Measurements from ENCODE around the gene SPATA2. TPM values are rescaled to one million over a fixed set of nuclear protein-coding genes. Genes with fewer than 3 reads are reported as not detected.

Gene SPATA2
- total and polyA plus RNA-seq, 2 of the 13 experiments (the other 11 are each of a cell fraction or from before 2014, with no cell fraction given): 3.2 to 8.7 TPM

DNA sequence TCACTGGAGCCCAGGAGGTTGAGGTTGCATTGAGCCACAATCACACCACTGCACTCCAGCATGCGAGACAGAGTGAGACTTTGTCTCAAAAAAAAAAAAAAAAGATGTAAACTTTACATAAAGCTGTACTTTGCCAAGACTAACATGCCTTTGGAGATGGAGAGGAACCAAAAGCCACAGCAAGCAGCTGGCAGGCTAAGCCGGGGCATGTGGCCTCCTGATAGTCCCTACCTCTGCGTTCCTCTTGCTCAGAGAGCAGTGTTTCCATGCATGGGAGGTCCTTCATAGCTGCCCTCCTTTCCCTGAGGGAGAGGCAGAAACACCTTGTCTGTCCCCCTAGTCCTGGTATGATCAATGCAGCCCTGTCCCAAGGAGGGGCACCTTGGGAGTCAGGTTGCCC, 35.2 kb downstream of the SPATA2 start:
- Histone ChIP-seq H3K27ac (ENCODE audit: extremely low read length, insufficient read depth, low read length) (no peak overlapping the region), H3K36me3 (replicated peaks in 1 of 2; ENCODE audit: control insufficient read depth in 1 of 2, insufficient read depth in 2 of 2, low read length in 2 of 2) (peaks cover 16 to 33% of the 10 kb centered on the region in 2 experiments; a peak in 4 of 5 replicates), H3K27me3 (ENCODE audit: control insufficient read depth in 1 of 2, insufficient read depth in 2 of 2, low read length in 2 of 2) (no peaks in the 10 kb centered on the region), H3K4me1 (ENCODE audit: insufficient read depth, low read length) (peaks cover 29% of the 10 kb centered on the region), H4K20me1 (ENCODE audit: insufficient read depth, low read length) (no peaks in the 10 kb centered on the region), H3K4me2 (ENCODE audit: low read depth, low read length) (no peak overlapping the region), H3K4me3 (replicated peaks in 1 of 3; ENCODE audit: insufficient read depth in 1 of 3, low read depth in 2 of 3, low read length in 3 of 3) (no peak overlapping the region), H3K79me2 (ENCODE audit: insufficient read depth, low read length) (no peaks in the 10 kb centered on the region), H3K9ac (ENCODE audit: insufficient read depth, low read depth, low read length) (no peak overlapping the region), H3K9me3 (ENCODE audit: low read length) (no peaks in the 10 kb centered on the region), H2AFZ (ENCODE audit: low read length) (no peak overlapping the region)
- DNase-seq (ENCODE audit: low spot score) (no peak), ATAC-seq (no peak), FAIRE-seq (peak; percentile 12)
- POLR2A ChIA-PET: no interaction called here
- no peak for TF ChIP-seq ZNF841 (CRISPR knock-in tag; IDR thresholded peaks at IDR 0.05; ENCODE audit: borderline replicate concordance)
- TF ChIP-seq NCOA2 (CRISPR knock-in tag; IDR thresholded peaks at IDR 0.05): no peak
- no peak for TF ChIP-seq NFRKB (IDR thresholded peaks at IDR 0.05)
- no peak for TF ChIP-seq SIN3A (IDR thresholded peaks at IDR 0.05; ENCODE audit: borderline replicate concordance, low read depth, low read length)
- TF ChIP-seq FIP1L1 (IDR thresholded peaks at IDR 0.05; ENCODE audit: borderline replicate concordance, insufficient read depth, low read depth, low read length): no peak
- TF ChIP-seq, protein P1, sequence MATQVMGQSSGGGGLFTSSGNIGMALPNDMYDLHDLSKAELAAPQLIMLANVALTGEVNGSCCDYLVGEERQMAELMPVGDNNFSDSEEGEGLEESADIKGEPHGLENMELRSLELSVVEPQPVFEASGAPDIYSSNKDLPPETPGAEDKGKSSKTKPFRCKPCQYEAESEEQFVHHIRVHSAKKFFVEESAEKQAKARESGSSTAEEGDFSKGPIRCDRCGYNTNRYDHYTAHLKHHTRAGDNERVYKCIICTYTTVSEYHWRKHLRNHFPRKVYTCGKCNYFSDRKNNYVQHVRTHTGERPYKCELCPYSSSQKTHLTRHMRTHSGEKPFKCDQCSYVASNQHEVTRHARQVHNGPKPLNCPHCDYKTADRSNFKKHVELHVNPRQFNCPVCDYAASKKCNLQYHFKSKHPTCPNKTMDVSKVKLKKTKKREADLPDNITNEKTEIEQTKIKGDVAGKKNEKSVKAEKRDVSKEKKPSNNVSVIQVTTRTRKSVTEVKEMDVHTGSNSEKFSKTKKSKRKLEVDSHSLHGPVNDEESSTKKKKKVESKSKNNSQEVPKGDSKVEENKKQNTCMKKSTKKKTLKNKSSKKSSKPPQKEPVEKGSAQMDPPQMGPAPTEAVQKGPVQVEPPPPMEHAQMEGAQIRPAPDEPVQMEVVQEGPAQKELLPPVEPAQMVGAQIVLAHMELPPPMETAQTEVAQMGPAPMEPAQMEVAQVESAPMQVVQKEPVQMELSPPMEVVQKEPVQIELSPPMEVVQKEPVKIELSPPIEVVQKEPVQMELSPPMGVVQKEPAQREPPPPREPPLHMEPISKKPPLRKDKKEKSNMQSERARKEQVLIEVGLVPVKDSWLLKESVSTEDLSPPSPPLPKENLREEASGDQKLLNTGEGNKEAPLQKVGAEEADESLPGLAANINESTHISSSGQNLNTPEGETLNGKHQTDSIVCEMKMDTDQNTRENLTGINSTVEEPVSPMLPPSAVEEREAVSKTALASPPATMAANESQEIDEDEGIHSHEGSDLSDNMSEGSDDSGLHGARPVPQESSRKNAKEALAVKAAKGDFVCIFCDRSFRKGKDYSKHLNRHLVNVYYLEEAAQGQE (IDR thresholded peaks at IDR 0.05; ENCODE audit: borderline replicate concordance in 1 of 2, low read depth in 1 of 2, low read length in 2 of 2): no peak
- TF ChIP-seq ZNF263 (CRISPR knock-in tag; IDR thresholded peaks at IDR 0.05): no peak
- no peak for TF ChIP-seq JARID2 (CRISPR knock-in tag; IDR thresholded peaks at IDR 0.05; ENCODE audit: insufficient replicate concordance)
- no peak for TF ChIP-seq IKZF1 (IDR thresholded peaks at IDR 0.05)
- no peak for TF ChIP-seq ZNF749 (CRISPR knock-in tag; IDR thresholded peaks at IDR 0.05; ENCODE audit: borderline replicate concordance)
- BruUV-seq (replicated peaks): no TSS peak
- in situ Hi-C loops (cut with HindIII; ENCODE audit: extremely low pct_ligation_motif_present, low pct_unique_long_range_greater_than_20kb) (loop anchor here (25.0 kb wide), 1 partner anchor 543 kb away; no protein-coding TSS in a partner anchor), intact Hi-C loops (cut with micrococcal nuclease; ENCODE audit: unreplicated experiment) (no loop called here)
- 92% methylated on average over 3 of the region's 3 CpGs for WGBS (ENCODE audit: low lambda C conversion rate)
- CTCF ChIA-PET (ENCODE audit: low intra/inter-chr PET ratio, low total read pairs): no interaction called here

All from HepG2 (cell line).